ENCODE results near the gene USP27X. TPM values are rescaled to one million over a fixed set of nuclear protein-coding genes. Genes with fewer than 3 reads are reported as not detected.

USP27X gene
- total and polyA plus RNA-seq, 8 donors, result 0.72 to 5.7 (median 1.5) TPM

DNA sequence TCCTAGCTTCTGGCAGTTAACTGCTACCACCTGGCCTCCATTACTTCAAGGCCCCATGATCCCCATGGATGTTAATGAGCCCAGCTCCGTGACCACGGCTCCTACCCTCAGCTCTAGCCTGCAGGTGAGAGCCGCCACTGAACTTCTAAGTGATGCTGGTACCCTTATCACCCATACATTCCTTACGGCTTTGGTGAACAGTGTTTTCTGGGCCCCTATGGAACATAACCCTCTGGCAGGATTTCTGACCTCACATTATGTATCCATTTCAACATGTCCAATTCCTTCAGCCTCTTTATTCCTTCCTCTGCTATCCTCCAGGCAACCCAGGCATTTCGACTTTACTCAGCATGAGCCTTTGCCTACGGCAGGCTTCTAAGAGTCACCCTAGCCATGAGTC lies 25.6 kb upstream of the USP27X start:
- intact Hi-C loops (cut with DNase I), result no loop called here
- DNase-seq (no peak), ATAC-seq (no peak), FAIRE-seq (no peak)
- no peaks in the 10 kb centered on the region for H3K9me3 ChIP-seq
- no peak overlapping the region for H3K27ac ChIP-seq
- no peak overlapping the region for H3K4me3 ChIP-seq
- H3K27me3 ChIP-seq, result peaks cover 0 to 10% (median 0%) of the 10 kb centered on the region in 4 donors
- TF ChIP-seq, protein P1, sequence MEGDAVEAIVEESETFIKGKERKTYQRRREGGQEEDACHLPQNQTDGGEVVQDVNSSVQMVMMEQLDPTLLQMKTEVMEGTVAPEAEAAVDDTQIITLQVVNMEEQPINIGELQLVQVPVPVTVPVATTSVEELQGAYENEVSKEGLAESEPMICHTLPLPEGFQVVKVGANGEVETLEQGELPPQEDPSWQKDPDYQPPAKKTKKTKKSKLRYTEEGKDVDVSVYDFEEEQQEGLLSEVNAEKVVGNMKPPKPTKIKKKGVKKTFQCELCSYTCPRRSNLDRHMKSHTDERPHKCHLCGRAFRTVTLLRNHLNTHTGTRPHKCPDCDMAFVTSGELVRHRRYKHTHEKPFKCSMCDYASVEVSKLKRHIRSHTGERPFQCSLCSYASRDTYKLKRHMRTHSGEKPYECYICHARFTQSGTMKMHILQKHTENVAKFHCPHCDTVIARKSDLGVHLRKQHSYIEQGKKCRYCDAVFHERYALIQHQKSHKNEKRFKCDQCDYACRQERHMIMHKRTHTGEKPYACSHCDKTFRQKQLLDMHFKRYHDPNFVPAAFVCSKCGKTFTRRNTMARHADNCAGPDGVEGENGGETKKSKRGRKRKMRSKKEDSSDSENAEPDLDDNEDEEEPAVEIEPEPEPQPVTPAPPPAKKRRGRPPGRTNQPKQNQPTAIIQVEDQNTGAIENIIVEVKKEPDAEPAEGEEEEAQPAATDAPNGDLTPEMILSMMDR (IDR thresholded peaks at IDR 0.05), result no peak
- H3K36me3 ChIP-seq, result no peaks in the 10 kb centered on the region
- WGBS, 2 donors, result 71 to 86% methylated on average over 6 of the region's 6 CpGs
- no peaks in the 10 kb centered on the region for H3K4me1 ChIP-seq

DNA sequence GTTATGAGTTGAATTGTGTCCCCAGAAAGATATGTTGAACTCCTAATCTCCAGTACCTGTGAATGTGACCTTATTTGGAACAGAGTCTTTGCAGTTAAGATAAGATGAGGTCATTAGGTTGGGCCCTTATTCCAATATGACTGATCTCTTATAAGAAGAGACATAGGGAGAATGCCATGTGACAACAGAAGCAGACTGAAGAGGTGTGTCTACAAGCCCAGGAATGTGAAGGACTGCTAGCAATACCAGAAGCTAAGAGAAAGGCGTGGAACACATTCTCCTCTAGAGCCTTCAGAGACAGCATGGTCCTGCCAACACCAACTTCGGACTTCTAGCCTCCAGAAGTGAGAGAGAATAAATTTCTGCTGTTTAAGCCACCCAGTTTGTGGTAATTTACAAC lies 22.5 kb upstream of the USP27X start:
- FAIRE-seq, result no peak
- Histone ChIP-seq H3K27me3 (peaks cover 0 to 21% (median 0%) of the 10 kb centered on the region in 4 donors), H3K27ac (no peak overlapping the region), H3K36me3 (no peaks in the 10 kb centered on the region), H3K4me1 (no peaks in the 10 kb centered on the region), H3K4me3 (no peak overlapping the region), H3K9me3 (no peaks in the 10 kb centered on the region)
- DNase-seq, result no peak
- TF ChIP-seq, protein P1 (IDR thresholded peaks at IDR 0.05), result no peak
- intact Hi-C loops (cut with DNase I), result no loop called here
- WGBS, 2 donors, result 66 to 87% methylated on average over 2 of the region's 2 CpGs
- ATAC-seq, result no peak

DNA sequence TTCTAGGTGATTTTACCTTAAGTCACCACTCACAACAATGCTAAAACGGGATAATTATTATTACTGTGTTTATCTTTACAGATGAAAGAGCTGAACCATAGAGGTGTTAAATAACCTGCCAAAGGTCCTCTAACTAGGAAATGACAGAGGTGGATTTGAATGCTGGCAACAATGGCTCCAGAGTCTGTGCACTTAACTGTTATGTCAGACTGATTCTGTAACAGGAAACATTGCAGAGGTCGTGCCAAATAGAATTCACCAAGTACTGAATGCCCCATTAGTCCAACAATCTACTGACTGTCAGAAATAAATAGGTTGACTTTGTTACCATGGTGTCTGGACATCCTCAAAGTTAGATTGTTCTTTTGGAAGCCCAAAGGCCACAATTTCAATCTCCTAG lies 20.9 kb upstream of the USP27X start:
- H3K36me3 ChIP-seq, result no peaks in the 10 kb centered on the region
- no peak for FAIRE-seq
- peaks cover 0 to 21% (median 0%) of the 10 kb centered on the region in 4 donors for H3K27me3 ChIP-seq
- 27 to 47% methylated on average over 2 of the region's 2 CpGs for WGBS, 2 donors
- ATAC-seq, result no peak
- no peak for DNase-seq
- no peak overlapping the region for H3K27ac ChIP-seq
- no peak overlapping the region for H3K4me3 ChIP-seq
- TF ChIP-seq, protein P1 (IDR thresholded peaks at IDR 0.05), result no peak
- H3K4me1 ChIP-seq, result no peaks in the 10 kb centered on the region
- intact Hi-C loops (cut with DNase I), result no loop called here
- no peaks in the 10 kb centered on the region for H3K9me3 ChIP-seq

DNA sequence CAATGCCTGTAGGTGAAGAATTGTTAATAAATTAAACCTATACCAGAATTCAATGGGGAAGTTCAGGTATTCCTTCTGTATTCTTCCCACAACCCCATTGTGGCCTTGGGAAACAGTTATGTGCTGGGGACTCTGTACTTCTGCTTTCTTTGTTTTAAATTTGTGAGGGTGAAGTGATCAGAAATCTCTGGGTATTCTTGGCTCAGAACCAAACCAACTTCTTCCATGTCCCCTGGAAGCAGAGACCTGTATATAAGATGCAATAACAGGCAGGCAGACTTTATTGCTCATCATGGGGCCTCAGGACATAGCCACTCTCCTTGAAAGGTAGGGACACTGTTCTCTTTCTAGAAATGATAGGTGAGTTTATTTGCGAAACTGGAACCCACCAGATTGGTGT lies 19.8 kb upstream of the USP27X start:
- H3K9me3 ChIP-seq, result no peaks in the 10 kb centered on the region
- TF ChIP-seq, protein P1 (IDR thresholded peaks at IDR 0.05), result no peak
- no peak overlapping the region for H3K4me3 ChIP-seq
- no peaks in the 10 kb centered on the region for H3K36me3 ChIP-seq
- intact Hi-C loops (cut with DNase I), result no loop called here
- WGBS, 2 donors, result 79 to 84% methylated on average over 1 of the region's 1 CpG
- DNase-seq, result no peak
- no peak for FAIRE-seq
- H3K4me1 ChIP-seq, result no peaks in the 10 kb centered on the region
- no peak overlapping the region for H3K27ac ChIP-seq
- H3K27me3 ChIP-seq, result peaks cover 0 to 10% (median 0%) of the 10 kb centered on the region in 4 donors
- ATAC-seq, result no peak

DNA sequence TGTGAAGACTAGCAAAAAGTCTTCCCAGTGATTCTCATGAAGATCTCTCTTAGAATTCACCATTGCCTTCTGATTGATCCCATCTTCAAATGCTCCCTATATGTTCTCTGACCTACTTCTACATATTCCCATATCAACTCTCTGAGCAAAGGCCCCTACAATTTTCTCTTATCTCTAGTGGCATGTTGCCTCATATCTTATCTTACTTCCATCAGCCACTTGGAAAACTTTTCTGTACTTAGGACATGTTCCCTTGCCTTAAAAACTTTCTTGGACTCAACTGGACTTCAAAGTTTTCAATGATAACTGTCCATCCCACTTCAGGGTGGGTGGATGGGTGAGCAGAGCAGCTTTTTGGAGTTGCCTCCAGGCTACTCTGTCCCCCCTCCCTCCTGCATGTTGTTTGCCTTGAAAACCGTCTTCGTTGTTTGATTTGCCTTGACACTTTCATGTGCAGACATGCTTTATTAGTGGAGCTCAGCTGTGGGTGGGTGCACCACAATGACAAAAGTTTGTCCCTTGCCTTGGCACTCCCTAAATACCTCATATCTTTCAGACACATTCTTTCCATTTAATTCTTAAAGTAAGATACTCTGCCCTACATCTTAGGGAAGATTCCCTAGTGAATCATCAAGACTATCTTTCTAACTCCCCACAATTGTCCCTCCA lies 18.3 kb upstream of the USP27X start:
- H3K27me3 ChIP-seq, result peaks cover 0 to 10% (median 0%) of the 10 kb centered on the region in 4 donors
- DNase-seq (no peak), FAIRE-seq (no peak), ATAC-seq (no peak)
- no peaks in the 10 kb centered on the region for H3K9me3 ChIP-seq
- TF ChIP-seq, protein P1 (IDR thresholded peaks at IDR 0.05), result no peak
- no peaks in the 10 kb centered on the region for H3K36me3 ChIP-seq
- WGBS, 2 donors, result 61 to 65% methylated on average over 2 of the region's 2 CpGs
- no peaks in the 10 kb centered on the region for H3K4me1 ChIP-seq
- no peak overlapping the region for H3K4me3 ChIP-seq
- H3K27ac ChIP-seq, result no peak overlapping the region
- intact Hi-C loops (cut with DNase I), result no loop called here

All from pancreas (tissue), 10 donors.